RPMI8226 (cell line): Measurements from ENCODE around the gene PKP4.
"Not testable (repeated sequence)": the region's sequence is repeated elsewhere in the genome, so short reads cannot be mapped to it uniquely, and the experiment has no call there.

Experiments
- DNase-seq: peaks from one replicate; pipeline ENCODE4 v3.0.0-alpha.2; 2015

PKP4 gene

GRCh38 chr2:158456309-158457066 is at the start of gene PKP4, which contains the start of gene CCDC148:
PKP4 (plus strand) TSS chr2:158456952; CDS start chr2:158533185, 76,233 bp downstream.
CCDC148 (minus strand) TSS chr2:158456753; CDS start chr2:158456439, 314 bp downstream.
- DNase-seq: peak; percentile 94

- DNase-seq: no peak
Measured at GRCh38 chr2:158407031-158407430, 49.7 kb upstream of the PKP4 start.

- no peak for DNase-seq
Measured at GRCh38 chr2:158410132-158410531, 46.6 kb upstream of the PKP4 start.

- DNase-seq: no peak
Measured at GRCh38 chr2:158411748-158412147, 45.0 kb upstream of the PKP4 start.

- no peak for DNase-seq
Measured at GRCh38 chr2:158412206-158412605, 44.5 kb upstream of the PKP4 start.

GRCh38 chr2:158413581-158413980 is 43.2 kb upstream of the PKP4 start:
- no peak for DNase-seq

GRCh38 chr2:158414538-158414937 is 42.2 kb upstream of the PKP4 start:
- DNase-seq: no peak

GRCh38 chr2:158432117-158432516 is 24.6 kb upstream of the PKP4 start:
- DNase-seq: no peak

- not testable (repeated sequence) for DNase-seq
Measured at GRCh38 chr2:158433716-158434115, 23.0 kb upstream of the PKP4 start.

GRCh38 chr2:158439062-158439461 is 17.7 kb upstream of the PKP4 start:
- DNase-seq: not testable (repeated sequence)

GRCh38 chr2:158443606-158444005 is 13.1 kb upstream of the PKP4 start:
- DNase-seq: no peak

GRCh38 chr2:158457092-158457825 is 507 bp downstream of the PKP4 start:
- peak; percentile 75 for DNase-seq

GRCh38 chr2:158457826-158458616 is 1.3 kb downstream of the PKP4 start:
- peak; percentile 84 for DNase-seq

- no peak for DNase-seq
Measured at GRCh38 chr2:158458617-158458920, 1.8 kb downstream of the PKP4 start.

GRCh38 chr2:158459161-158460003 is 2.6 kb downstream of the PKP4 start:
- DNase-seq: no peak

- no peak for DNase-seq
Measured at GRCh38 chr2:158460632-158461297, 4.0 kb downstream of the PKP4 start.

- DNase-seq: no peak
Measured at GRCh38 chr2:158463496-158464095, 6.8 kb downstream of the PKP4 start.

- DNase-seq: peak; percentile 27
Measured at GRCh38 chr2:158464426-158465281, 7.9 kb downstream of the PKP4 start.

- DNase-seq: no peak
Measured at GRCh38 chr2:158467248-158467647, 10.5 kb downstream of the PKP4 start.

GRCh38 chr2:158472829-158473228 is 16.1 kb downstream of the PKP4 start:
- DNase-seq: not testable (repeated sequence)
